AG10803 (cell line): ENCODE results near the gene GXYLT1.

Source experiments
- DNase-seq: peaks from one replicate; pipeline ENCODE4 v3.0.0; 2010; ENCODE audit warnings: low read depth
- H3K4me3 ChIP-seq: 2 replicates; pipeline ENCODE4 v1.5.1; 2011; ENCODE audit warnings: mild to moderate bottlenecking, low read length, control low read depth
- TF ChIP-seq, protein P1 (sequence below): conservative IDR thresholded peaks from 2 replicates; pipeline ENCODE4 v1.5.1; 2011; ENCODE audit warnings: mild to moderate bottlenecking, low read length, control low read depth, inconsistent platforms

Gene GXYLT1

GRCh38 chr12:42180990-42181596 is 36.4 kb upstream of the GXYLT1 start:
- TF ChIP-seq, protein P1, sequence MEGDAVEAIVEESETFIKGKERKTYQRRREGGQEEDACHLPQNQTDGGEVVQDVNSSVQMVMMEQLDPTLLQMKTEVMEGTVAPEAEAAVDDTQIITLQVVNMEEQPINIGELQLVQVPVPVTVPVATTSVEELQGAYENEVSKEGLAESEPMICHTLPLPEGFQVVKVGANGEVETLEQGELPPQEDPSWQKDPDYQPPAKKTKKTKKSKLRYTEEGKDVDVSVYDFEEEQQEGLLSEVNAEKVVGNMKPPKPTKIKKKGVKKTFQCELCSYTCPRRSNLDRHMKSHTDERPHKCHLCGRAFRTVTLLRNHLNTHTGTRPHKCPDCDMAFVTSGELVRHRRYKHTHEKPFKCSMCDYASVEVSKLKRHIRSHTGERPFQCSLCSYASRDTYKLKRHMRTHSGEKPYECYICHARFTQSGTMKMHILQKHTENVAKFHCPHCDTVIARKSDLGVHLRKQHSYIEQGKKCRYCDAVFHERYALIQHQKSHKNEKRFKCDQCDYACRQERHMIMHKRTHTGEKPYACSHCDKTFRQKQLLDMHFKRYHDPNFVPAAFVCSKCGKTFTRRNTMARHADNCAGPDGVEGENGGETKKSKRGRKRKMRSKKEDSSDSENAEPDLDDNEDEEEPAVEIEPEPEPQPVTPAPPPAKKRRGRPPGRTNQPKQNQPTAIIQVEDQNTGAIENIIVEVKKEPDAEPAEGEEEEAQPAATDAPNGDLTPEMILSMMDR, result no peak

GRCh38 chr12:42178101-42178500 is 33.4 kb upstream of the GXYLT1 start:
- H3K4me3 ChIP-seq, result no peak overlapping the region
- DNase-seq, result no peak
- TF ChIP-seq, protein P1, result no peak

More at GRCh38 chr12:42180990-42181596, 36.4 kb upstream of the GXYLT1 start:
- peak; percentile 34 for DNase-seq
- H3K4me3 ChIP-seq, result no peak overlapping the region

GRCh38 chr12:42174978-42175377 is 30.3 kb upstream of the GXYLT1 start:
- TF ChIP-seq, protein P1, result no peak
- H3K4me3 ChIP-seq, result no peak overlapping the region
- no peak for DNase-seq

DNA sequence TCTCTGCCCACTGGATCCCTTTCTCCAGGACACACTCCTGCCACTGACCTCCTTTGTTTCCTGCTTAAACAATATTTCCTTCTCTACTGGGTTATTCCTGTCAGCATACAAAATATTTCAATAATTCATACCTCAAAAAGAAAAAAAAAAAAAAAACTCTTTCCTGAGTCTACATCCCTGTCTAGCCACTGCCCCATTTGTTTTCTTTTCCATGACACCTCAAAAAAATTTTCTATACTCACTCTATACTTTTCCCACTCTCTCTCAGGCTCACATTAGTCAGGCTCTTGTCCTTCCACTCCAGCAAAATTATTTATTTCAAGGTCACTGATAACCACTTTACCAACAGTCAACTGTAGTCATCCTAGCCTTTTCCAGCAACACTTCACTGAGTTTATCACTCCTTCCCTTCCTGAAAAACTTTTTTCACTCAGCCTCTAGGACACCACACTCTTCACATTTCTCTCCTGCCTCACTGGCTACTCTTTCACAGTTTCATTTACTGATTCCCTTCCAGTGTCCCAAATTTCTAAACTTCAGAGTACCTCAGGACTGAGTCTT is 29.4 kb upstream of the GXYLT1 start:
- DNase-seq, result no peak
- no peak overlapping the region for H3K4me3 ChIP-seq
- TF ChIP-seq, protein P1, result no peak

DNA sequence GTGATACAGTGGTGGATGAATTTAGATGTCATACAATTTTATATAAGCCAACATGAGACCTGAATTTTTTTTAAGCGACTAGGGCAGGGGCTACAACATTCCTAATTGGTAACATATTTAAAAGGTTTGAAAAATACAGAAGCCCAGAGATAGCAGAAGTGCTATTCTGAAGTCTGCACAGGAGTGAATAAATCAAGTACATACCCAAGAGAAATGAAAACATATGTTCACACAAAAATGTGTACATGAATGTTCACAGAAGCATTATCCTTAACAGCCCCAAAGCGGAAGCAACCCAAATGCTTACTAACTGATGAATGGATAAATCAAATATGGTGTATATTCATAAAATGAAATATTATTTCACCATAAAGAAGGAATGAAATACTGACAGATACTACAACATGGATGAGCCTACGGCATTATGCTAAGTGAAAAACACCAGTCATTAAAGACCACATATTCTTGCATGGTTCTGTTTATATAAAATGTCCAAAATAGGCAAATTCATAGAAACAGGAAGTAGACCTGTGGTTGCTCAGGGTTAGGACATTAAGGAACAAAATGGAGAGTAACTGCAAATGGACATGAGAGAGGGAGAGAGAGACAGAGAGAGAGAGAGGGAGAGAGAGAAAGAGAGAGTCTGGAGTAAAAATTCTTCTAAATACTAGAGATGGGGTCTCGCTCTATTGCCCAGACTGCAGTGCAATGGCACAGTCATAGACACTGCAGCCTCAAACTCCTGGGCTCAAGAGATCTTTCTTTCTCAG is 28.0 kb upstream of the GXYLT1 start:
- DNase-seq, result peak; percentile 2
- no peak overlapping the region for H3K4me3 ChIP-seq
- TF ChIP-seq, protein P1, result no peak

DNA sequence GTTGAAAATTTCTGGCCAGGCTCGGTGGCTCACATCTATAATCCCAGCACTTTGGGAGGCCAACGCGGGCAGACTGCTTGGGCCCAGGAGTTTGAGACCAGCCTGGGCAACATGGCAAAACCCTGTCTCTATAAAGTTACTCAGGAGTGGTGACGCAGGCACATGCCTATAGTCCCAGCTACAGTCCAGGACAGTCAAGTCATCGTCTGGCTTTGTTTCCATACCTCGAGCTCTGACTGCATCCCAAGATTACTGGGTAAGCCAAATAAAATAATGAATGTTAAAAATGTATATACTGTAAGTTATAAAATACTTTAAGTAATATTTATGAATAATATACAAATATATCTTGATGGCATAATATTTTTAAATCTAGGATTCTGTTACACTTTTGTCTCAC is 23.0 kb upstream of the GXYLT1 start:
- TF ChIP-seq, protein P1, result no peak
- no peak for DNase-seq
- H3K4me3 ChIP-seq, result no peak overlapping the region
